Esophagus muscularis mucosa (tissue), 4 donors: ENCODE measurements around the gene DCTN5. TPM values are rescaled to one million over a fixed set of nuclear protein-coding genes. Genes with fewer than 3 reads are reported as not detected.
"Not testable (repeated sequence)": the region's sequence is repeated elsewhere in the genome, so short reads cannot be mapped to it uniquely, and the experiment has no call there.

Experiments used
- DNase-seq: peaks from one replicate; pipeline ENCODE4 v3.0.0-alpha.2; 2017; ENCODE audit errors: extremely low spot score
- H3K27ac ChIP-seq, 4 donors: fragments of 200-600 bp; sonication (generic); replicated peaks in 1 of 4; 1 replicate in 3 of 4; 2 replicates in 1 of 4; pipeline ENCODE4 v1.5.1; 2016 to 2019; ENCODE audit warnings: mild to moderate bottlenecking in 1 of 4
- H3K27me3 ChIP-seq, 4 donors: fragments of 200-600 bp; sonication (generic); one replicate each; pipeline versions ENCODE4 v1.5.1 to v1.6.0; 2016 to 2019
- H3K36me3 ChIP-seq, 4 donors: fragments of 200-600 bp; sonication (generic); one replicate each; pipeline ENCODE4 v1.5.1; 2016 to 2019
- H3K4me1 ChIP-seq, 4 donors: fragments of 200-600 bp; sonication (generic); one replicate each; pipeline ENCODE4 v1.5.1; 2016 to 2019
- H3K4me3 ChIP-seq, 4 donors: fragments of 200-600 bp; sonication (generic); 1 replicate in 2 of 4; 2 replicates in 2 of 4; pipeline ENCODE4 v1.5.1; 2016 to 2019; ENCODE audit warnings: mild to moderate bottlenecking in 4 of 4, moderate library complexity in 1 of 4
- H3K9me3 ChIP-seq, 4 donors: fragments of 200-600 bp; sonication (generic); 1 replicate in 3 of 4; 2 replicates in 1 of 4; pipeline ENCODE4 v1.5.1; 2016 to 2019
- CTCF ChIP-seq, 3 experiments: fragments of 200-600 bp in 2 of 3; fragments of 450-650 bp in 1 of 3; sonication (generic) in 2 of 3; IDR thresholded peaks; one replicate each; pipeline ENCODE4 v1.5.1; 2017 to 2019; ENCODE audit warnings: antibody characterized with exemption in 3 of 3, mild to moderate bottlenecking in 2 of 3, moderate library complexity in 1 of 3
- EP300 ChIP-seq: sonication (generic); formaldehyde crosslinking; IDR thresholded peaks from one replicate; pipeline ENCODE4 v1.6.1; 2017; ENCODE audit warnings: antibody characterized with exemption
- POLR2A ChIP-seq: fragments of 450-650 bp; IDR thresholded peaks from one replicate; pipeline ENCODE4 v1.6.1; 2017; ENCODE audit warnings: antibody characterized with exemption, moderate library complexity, mild to moderate bottlenecking, low read depth
- POLR2AphosphoS5 ChIP-seq, 2 donors: sonication (generic); formaldehyde crosslinking; IDR thresholded peaks; one replicate each; pipeline ENCODE4 v1.6.1; 2017; ENCODE audit warnings: antibody characterized with exemption in 2 of 2
- WGBS: methylation state at CpG from one replicate; pipeline ENCODE4 v1.1.5; 2018; 5-methylcytosine and 5-hydroxymethylcytosine counted together
- intact Hi-C: fragments of 100-400 bp; cut with DNase I; formaldehyde crosslinking; loops from one replicate; pipeline ENCODE4 v1.15.1; 2023
- total RNA-seq, 4 donors: library from RNA; depleted of rRNA; stranded (reverse); fragments of >200 nt; gene quantifications; one replicate each; pipeline versions ENCODE4 v1.1.0 to v1.2.1, GENCODE V29; 2016

DCTN5 gene
- total RNA-seq, 4 donors from 2014 or later: 31.1 to 50.7 (median 37.0) TPM

GRCh38 chr16:23611936-23612335 lies 29.3 kb upstream of the DCTN5 start:
- no peak overlapping the region for H3K4me3 ChIP-seq
- no peak for DNase-seq
- H3K4me1 ChIP-seq: no peaks in the 10 kb centered on the region
- TF ChIP-seq POLR2A: no peak
- TF ChIP-seq POLR2AphosphoS5 (IDR thresholded peaks at IDR 0.05): no peak
- TF ChIP-seq CTCF (IDR thresholded peaks at IDR 0.05): no peak
- no peak for TF ChIP-seq EP300
- no peaks in the 10 kb centered on the region for H3K9me3 ChIP-seq
- H3K27me3 ChIP-seq: no peaks in the 10 kb centered on the region
- intact Hi-C loops: no loop called here
- H3K36me3 ChIP-seq: peaks cover 13 to 90% (median 41%) of the 10 kb centered on the region in 4 donors
- 98% methylated on average over 3 of the region's 3 CpGs for WGBS
- no peak overlapping the region for H3K27ac ChIP-seq

GRCh38 chr16:23615805-23616204 lies 25.5 kb upstream of the DCTN5 start:
- no peak for TF ChIP-seq POLR2A
- TF ChIP-seq EP300: no peak
- no peak for TF ChIP-seq POLR2AphosphoS5 (IDR thresholded peaks at IDR 0.05)
- TF ChIP-seq CTCF (IDR thresholded peaks at IDR 0.05): no peak
- H3K4me3 ChIP-seq: no peak overlapping the region
- H3K4me1 ChIP-seq: no peaks in the 10 kb centered on the region
- H3K27me3 ChIP-seq: no peaks in the 10 kb centered on the region
- no peaks in the 10 kb centered on the region for H3K9me3 ChIP-seq
- intact Hi-C loops: no loop called here
- DNase-seq: no peak
- WGBS: 93% methylated on average over 9 of the region's 9 CpGs
- H3K27ac ChIP-seq: no peak overlapping the region
- peaks cover 26 to 92% (median 60%) of the 10 kb centered on the region in 4 donors for H3K36me3 ChIP-seq

GRCh38 chr16:23624092-23624491 lies 17.2 kb upstream of the DCTN5 start:
- Histone ChIP-seq H3K4me1 (no peaks in the 10 kb centered on the region), H3K27me3 (no peaks in the 10 kb centered on the region), H3K27ac (no peak overlapping the region), H3K4me3 (no peak overlapping the region), H3K9me3 (no peaks in the 10 kb centered on the region), H3K36me3 (peaks cover 63 to 96% (median 88%) of the 10 kb centered on the region in 4 donors)
- intact Hi-C loops: no loop called here
- TF ChIP-seq CTCF (IDR thresholded peaks at IDR 0.05) (no peak), EP300 (no peak), POLR2A (no peak), POLR2AphosphoS5 (IDR thresholded peaks at IDR 0.05) (no peak)
- DNase-seq: no peak

- WGBS: 93% methylated on average over 8 of the region's 8 CpGs
- H3K27me3 ChIP-seq: no peaks in the 10 kb centered on the region
- H3K4me1 ChIP-seq: no peaks in the 10 kb centered on the region
- intact Hi-C loops: no loop called here
- no peak overlapping the region for H3K4me3 ChIP-seq
- no peak for TF ChIP-seq POLR2A
- H3K9me3 ChIP-seq: no peaks in the 10 kb centered on the region
- DNase-seq: no peak
- no peak overlapping the region for H3K27ac ChIP-seq
- peaks cover 43 to 88% (median 64%) of the 10 kb centered on the region in 4 donors for H3K36me3 ChIP-seq
These were observed 11.8 kb upstream of the DCTN5 start for GRCh38 chr16:23629516-23629915.

- H3K4me3 ChIP-seq, H3K4me1 ChIP-seq, H3K27me3 ChIP-seq, H3K9me3 ChIP-seq, intact Hi-C loops, DNase-seq, H3K27ac ChIP-seq: not testable (repeated sequence)
- peaks cover 30 to 87% (median 60%) of the 10 kb centered on the region in 4 donors for H3K36me3 ChIP-seq
- WGBS: 98% methylated on average over 3 of the region's 3 CpGs
These were observed 9.4 kb upstream of the DCTN5 start for GRCh38 chr16:23631874-23632273.

GRCh38 chr16:23634461-23635036 lies 6.7 kb upstream of the DCTN5 start:
- TF ChIP-seq EP300 (no peak), POLR2A (no peak)
- Histone ChIP-seq H3K27me3 (no peaks in the 10 kb centered on the region), H3K27ac (no peak overlapping the region), H3K36me3 (peaks cover 16 to 75% (median 48%) of the 10 kb centered on the region in 4 donors), H3K4me3 (no peak overlapping the region), H3K9me3 (no peaks in the 10 kb centered on the region), H3K4me1 (peaks cover 0 to 7% (median 3%) of the 10 kb centered on the region in 4 donors)
- WGBS: 87% methylated on average over 4 of the region's 4 CpGs
- intact Hi-C loops: no loop called here
- no peak for DNase-seq
